Measurements from ENCODE around the gene GPRC6A. TPM values are rescaled to one million over a fixed set of nuclear protein-coding genes. Genes with fewer than 3 reads are reported as not detected.
A peak's percentile ranks its signal among the peaks of the same experiment; 100 is the strongest.
"Not testable (repeated sequence)": the region's sequence is repeated elsewhere in the genome, so short reads cannot be mapped to it uniquely, and the experiment has no call there.

The GPRC6A gene
- not detected for total RNA-seq

GRCh38 chr6:116828983-116829382 is at the start of gene GPRC6A:
Gene GPRC6A, minus strand, starts transcription at chr6:116829083. Its CDS starts 70 bp downstream, at chr6:116829013.
- no peak for ATAC-seq

DNA sequence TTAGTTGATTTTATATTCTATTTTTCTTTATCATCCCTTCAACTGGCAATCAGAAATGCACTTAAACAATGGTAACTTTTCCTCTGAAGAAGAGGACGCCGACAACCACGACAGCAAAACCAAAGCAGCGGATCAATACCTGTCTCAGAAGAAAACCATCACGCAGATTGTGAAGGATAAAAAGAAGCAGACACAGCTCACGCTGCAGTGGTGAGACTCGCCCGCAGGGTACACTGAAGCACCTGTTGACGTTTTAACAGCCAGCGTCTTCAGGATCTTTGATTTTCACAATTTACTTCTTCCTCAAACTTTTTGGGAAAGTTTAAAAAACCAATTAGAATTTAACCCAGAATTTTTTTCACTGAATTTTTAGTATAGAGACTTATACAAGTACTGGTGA is 48.9 kb upstream of the GPRC6A start:
- ATAC-seq, result no peak

DNA sequence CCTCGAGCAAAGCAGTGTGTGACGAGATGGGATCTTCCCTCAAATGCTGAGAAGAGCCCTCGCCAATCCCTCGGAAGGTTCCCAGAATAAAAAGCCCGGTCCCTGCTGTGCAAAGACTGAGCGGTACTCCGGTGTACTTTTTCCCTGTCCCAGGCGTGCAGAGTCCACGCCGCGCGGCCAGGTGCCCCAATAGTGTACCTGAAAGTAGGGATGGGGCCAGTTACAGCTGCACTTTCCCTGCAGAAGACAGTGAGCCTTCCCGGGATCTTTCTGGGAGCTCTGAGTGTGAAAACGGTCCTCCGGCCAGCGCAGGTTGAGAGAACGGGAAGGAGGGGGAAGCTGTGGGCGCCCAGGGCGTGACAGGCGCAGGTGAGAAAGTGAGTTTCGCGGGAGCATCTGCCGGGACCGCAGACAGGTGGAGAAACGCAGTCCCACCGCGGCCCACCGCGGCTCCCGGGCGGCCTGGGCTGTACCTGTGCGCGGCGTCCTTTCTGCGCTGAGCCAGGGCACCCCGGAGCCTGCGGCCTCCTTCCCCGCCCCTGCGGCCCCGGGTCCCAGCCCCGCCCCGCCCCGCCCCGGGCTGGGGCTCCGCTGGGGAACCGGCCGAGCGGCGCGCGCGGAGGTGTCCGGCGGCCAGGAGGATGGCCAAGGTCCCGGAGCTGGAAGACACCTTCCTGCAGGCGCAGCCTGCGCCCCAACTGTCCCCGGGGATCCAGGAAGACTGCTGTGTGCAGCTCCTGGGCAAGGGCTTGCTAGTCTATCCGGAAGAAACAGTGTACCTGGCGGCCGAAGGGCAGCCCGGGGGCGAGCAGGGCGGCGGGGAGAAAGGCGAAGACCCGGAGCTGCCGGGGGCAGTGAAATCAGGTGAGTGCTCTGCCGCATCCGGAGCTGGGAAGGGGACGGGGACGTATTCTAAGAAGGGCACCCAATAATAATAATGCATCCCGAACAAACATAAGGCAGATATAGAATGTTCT is 48.0 kb upstream of the GPRC6A start, which contains the start of gene RFX6:
RFX6 (plus strand) TSS at position 608 of the 977 bp plus-strand sequence; CDS start at position 642, 34 bp downstream.
- ATAC-seq, result peak; percentile 25

GRCh38 chr6:116876107-116876506 is 47.2 kb upstream of the GPRC6A start:
- ATAC-seq, result no peak

DNA sequence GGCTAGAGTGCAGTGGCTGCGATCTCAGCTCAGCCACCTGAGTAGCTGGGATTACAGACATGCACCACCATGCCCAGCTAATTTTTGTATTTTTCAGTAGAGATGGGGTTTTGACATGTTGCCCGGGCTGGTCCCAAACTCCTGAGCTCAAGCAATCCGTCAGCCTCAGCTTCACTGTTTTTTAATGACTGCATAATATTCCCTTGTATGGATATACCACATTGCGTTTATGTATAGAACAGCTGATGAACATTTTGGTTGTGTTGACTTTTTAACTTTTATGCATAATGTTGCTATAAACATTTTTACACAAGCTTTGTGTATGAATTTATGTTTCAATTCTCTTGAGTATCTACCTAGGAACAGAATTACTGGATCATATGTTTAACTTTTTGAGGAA is 43.9 kb upstream of the GPRC6A start:
- no peak for ATAC-seq

- no peak for ATAC-seq
Measured at GRCh38 chr6:116866281-116866871, 37.5 kb upstream of the GPRC6A start.

DNA sequence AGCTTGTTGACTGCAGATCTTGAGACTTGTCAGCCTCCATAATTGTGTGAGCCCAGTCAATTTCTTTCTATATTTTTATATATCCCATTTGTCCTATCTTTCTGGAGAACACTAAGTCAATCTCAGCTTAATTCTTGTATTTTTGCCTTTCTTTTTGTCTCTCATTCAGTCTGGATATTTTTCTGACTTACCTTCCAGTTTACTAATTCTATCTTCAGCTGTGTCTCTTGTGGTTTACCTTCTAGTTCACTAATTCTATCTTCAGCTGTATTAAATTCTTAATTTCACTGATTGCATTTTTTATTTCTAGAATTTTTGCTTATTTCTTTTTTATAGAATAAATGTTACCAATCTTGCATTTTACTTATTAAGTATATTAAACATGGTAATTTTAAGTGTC is 30.4 kb upstream of the GPRC6A start:
- no peak for ATAC-seq

DNA sequence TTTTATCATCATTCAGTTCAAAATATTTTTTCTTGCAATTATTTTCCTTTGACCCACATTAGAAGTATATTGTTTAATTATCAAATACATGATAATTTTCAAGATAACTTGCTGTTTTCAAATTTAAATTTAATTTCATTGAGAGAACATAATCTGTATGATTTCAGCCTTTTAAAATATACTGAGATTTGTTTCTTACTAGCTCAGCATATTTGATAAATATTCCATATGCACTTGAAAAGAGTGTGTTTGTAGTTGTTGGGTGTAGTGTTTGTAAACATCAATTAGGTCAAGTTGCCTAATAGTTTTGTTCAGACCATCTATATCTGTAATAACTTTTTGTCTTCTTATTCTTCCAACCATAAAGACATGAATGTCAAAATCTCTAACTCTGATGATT is 29.2 kb upstream of the GPRC6A start:
- no peak for ATAC-seq

DNA sequence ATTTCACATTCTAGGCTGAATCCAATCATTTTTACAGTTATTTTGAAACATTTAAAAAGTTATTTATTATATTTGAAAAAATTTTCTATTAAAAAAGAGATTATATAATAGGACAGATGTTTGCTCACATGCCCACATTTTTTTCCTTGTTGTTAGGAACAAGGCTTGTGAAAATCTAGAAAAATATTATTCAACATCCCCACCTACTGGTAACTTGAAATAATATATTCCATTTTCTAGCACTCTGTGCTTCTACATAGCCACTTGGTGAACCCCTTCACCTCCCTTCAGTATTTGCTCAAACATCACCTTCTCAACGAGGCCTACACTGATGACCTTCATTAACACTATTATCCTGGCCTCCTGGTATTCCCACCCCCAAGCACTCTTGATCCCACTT is 18.3 kb upstream of the GPRC6A start:
- ATAC-seq, result no peak

GRCh38 chr6:116842459-116842858 is 13.6 kb upstream of the GPRC6A start:
- ATAC-seq, result no peak

- ATAC-seq, result no peak
Measured at GRCh38 chr6:116840091-116840490, 11.2 kb upstream of the GPRC6A start.

DNA sequence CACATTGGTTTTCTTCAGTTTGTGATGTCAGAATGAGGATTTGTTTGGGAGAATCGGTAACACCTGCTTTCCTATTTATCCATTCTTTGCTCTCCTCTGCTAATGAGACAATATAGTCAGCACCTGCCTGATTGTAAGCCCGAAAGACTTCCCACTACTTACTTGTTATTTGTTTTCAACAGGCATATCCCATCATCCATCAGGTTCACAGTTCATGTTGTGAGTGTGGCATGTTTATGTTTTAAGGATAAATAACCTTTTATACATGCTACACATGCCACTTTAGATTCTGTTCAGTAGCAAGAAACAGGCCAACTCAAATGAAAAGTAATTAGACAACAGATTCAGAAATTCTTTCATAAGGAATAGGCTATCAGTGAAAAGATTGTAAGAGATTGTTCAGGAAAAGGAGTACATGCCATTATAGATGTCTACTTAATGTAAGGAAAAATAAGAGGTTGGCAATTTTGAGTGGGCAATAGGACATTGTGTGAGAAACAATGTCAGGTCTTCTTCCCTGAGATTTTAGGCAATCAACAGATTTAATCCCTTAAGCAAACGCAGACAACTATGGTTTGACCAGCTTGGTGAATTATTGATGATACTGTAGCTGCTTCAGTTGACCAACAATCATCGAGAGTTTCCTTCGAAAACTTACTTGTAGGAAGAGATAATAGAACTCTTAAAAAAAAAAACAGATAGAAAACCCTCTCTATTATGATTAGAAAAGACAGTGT is 7.9 kb upstream of the GPRC6A start:
- no peak for ATAC-seq

DNA sequence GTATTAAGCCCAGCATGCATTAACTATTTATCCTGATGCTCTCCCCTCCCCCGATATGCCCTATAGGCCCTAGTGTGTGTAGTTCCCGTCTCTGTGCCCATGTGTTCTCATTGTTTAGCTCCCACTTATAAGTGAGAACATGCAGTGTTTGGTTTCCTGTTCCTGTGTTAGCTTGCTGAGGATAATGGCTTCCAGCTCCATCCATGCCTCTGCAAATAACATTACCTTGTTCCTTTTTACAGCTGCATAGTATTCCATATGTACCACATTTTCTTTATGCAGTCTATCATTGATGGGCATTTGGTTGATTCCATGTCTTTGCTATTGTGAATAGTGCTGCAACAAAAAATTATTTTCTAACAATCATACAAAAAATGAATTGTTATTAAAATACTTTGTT is 5.6 kb upstream of the GPRC6A start:
- not testable (repeated sequence) for ATAC-seq

GRCh38 chr6:116827561-116828240 is 1.2 kb downstream of the GPRC6A start:
- ATAC-seq, result no peak

GRCh38 chr6:116816336-116816735 is 12.5 kb downstream of the GPRC6A start:
- not testable (repeated sequence) for ATAC-seq

GRCh38 chr6:116812051-116812650 is 16.7 kb downstream of the GPRC6A start:
- ATAC-seq, result no peak

DNA sequence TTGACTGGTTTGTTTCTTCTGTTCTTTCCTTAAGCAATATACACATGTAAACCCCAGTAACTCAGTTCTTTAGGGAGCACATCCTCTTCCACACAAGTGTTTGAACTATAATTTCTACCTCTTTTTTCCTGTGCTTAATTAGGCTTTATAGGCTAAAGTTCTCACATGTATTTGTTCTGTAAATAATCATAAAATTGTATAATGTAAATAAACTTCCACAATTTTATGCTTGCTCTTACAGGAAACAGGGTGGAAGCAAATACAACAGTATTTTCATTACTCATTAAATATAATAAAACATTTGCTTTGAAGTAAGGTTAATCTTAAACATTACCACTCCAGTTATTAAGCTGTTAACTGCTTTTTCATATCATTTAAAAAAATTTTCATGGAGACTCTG is 26.9 kb downstream of the GPRC6A start:
- ATAC-seq, result no peak

DNA sequence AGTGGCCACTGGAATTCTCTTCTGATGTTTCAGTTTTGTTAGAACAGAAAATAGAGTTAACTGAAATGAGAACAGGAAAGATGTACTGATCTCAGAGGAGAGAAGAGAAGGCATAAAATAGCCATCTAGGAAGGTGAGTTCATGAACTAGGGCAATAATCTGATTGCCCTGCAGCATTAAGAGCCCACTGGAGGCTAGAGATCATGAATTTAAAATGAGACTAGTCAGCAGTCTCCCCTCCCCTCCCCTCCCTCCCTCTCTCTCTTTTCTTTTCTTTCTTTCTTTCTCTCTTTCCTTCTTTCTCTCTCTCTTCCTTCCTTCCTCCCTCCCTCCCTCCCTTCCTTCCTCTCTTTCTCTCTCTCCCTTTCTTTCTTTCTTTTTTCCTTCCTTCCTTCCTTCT is 28.9 kb downstream of the GPRC6A start:
- no peak for ATAC-seq

- ATAC-seq, result no peak
Measured at GRCh38 chr6:116797585-116797984, 31.3 kb downstream of the GPRC6A start.

DNA sequence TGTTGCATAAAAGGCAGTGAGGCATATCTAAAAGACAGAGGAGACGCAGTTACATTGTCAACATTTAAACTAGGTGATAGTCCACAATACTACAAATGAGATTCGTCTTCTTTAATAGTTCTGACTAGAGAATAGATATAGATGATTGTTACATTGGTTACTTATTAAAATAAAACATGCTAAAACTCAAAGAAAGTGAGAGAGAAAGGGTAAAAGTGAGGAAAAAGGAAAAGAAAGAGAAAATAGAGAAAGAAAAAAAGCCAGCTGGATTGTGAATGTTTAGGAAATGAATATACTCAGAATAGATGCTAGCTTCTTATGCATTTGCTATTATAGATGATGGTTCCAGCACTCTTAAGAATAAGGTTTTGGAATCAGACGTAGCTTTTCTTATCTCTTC is 35.7 kb downstream of the GPRC6A start:
- ATAC-seq, result no peak

DNA sequence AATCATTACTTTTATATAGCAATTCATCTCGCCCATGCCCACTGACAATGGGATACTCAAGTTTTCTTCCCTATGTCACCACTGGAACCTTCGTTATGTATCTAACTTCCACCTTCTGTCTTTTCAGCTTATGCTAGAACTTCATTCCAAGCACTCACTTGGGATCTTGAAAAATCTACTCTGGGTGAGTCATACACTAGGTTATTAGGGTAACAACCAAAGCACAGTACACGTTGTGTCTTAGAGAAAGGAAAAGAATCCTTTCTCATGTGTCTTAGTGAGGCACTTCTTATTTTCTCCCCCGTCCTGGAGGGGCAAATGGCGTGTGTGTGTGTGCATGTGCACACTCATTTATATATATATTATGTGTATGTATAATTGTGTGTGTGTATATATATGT is 45.0 kb downstream of the GPRC6A start:
- ATAC-seq, result no peak

- no peak for ATAC-seq
Measured at GRCh38 chr6:116779573-116780164, 49.2 kb downstream of the GPRC6A start.

Data from esophagus mucosa (tissue), 1 donor.